NB4 (cell line): ENCODE measurements around the gene ERCC8.

Experiments
- DNase-seq: peaks from one replicate; pipeline ENCODE4 v3.0.0; 2010; ENCODE audit warnings: low read depth
- H3K4me3 ChIP-seq: one replicate; pipeline ENCODE4 v1.5.1; 2011; ENCODE audit warnings: mild to moderate bottlenecking, low read depth, low read length, moderate library complexity
- CTCF ChIP-seq: IDR thresholded peaks from one replicate; pipeline ENCODE4 v1.5.1; 2012; ENCODE audit warnings: low read depth, low read length
- MAX ChIP-seq: IDR thresholded peaks from 2 replicates; pipeline ENCODE4 v1.6.1; 2011; ENCODE audit warnings: low read depth, low read length
- MYC ChIP-seq: IDR thresholded peaks from 2 replicates; pipeline ENCODE4 v1.6.1; 2011; ENCODE audit warnings: low read depth, low read length
- POLR2A ChIP-seq: IDR thresholded peaks from 2 replicates; pipeline ENCODE4 v1.6.1; 2011; ENCODE audit warnings: mild to moderate bottlenecking; ENCODE audit not compliant: insufficient read length; ENCODE audit errors: extremely low read depth

ERCC8 gene

DNA sequence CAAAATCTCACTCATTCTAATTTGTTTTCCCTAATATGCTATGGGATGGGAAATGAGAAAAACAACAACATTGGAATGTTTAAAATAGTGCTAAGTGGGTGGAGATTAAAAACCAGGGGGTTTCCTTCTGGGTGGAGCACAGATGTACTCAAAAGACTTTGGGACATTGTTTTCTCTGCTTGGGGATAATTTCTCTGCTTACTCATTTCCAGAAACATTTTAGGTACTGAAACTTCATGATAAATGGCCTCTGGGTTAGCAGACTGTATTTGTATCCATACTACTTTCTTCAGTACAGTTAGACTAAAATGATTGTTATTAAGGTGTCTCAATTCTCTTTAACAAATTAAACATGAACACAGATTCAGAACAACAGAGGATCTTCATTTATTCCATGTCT is 118.2 kb downstream of the ERCC8 start:
- no peak overlapping the region for H3K4me3 ChIP-seq
- no peak for DNase-seq
- TF ChIP-seq MYC (no peak), CTCF (no peak), MAX (no peak), POLR2A (no peak)
